WI38 (cell line): ENCODE results near the gene ZNF611.
"Not testable (repeated sequence)": the region's sequence is repeated elsewhere in the genome, so short reads cannot be mapped to it uniquely, and the experiment has no call there.

Experiments used
- H3K4me3 ChIP-seq: 2 replicates; pipeline ENCODE4 v1.5.1; 2011; ENCODE audit warnings: low read depth, mild to moderate bottlenecking, control low read depth, low read length
- TF ChIP-seq, protein P1 (sequence below): IDR thresholded peaks from 2 replicates; pipeline ENCODE4 v1.5.1; 2012; ENCODE audit warnings: low read depth, mild to moderate bottlenecking, control low read depth, low read length

The ZNF611 gene

GRCh38 chr19:52741951-52742485 lies 7.2 kb upstream of the ZNF611 start:
- TF ChIP-seq, protein P1, sequence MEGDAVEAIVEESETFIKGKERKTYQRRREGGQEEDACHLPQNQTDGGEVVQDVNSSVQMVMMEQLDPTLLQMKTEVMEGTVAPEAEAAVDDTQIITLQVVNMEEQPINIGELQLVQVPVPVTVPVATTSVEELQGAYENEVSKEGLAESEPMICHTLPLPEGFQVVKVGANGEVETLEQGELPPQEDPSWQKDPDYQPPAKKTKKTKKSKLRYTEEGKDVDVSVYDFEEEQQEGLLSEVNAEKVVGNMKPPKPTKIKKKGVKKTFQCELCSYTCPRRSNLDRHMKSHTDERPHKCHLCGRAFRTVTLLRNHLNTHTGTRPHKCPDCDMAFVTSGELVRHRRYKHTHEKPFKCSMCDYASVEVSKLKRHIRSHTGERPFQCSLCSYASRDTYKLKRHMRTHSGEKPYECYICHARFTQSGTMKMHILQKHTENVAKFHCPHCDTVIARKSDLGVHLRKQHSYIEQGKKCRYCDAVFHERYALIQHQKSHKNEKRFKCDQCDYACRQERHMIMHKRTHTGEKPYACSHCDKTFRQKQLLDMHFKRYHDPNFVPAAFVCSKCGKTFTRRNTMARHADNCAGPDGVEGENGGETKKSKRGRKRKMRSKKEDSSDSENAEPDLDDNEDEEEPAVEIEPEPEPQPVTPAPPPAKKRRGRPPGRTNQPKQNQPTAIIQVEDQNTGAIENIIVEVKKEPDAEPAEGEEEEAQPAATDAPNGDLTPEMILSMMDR: no peak
- no peak overlapping the region for H3K4me3 ChIP-seq

DNA sequence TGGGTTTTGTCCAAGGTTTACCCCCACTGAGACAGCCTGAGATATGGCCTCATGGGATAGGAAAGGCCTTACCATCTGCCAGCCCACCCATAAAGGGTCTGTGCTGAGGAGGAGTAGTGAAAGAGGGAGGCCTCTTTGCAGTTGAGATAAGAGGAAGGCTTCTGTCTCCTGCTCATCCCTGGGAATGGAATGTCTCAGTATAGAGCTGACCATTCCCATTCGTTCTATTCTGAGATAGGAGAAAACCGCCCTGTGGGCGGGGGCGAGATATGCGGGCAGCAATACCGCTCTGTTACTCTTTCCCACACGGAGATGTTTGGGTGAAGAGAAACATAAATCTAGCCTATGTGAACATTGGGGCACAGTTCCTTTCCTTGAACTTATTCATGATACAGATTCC lies 6.5 kb upstream of the ZNF611 start:
- H3K4me3 ChIP-seq: not testable (repeated sequence)

- no peak overlapping the region for H3K4me3 ChIP-seq
- TF ChIP-seq, protein P1: no peak
These were observed 4.7 kb upstream of the ZNF611 start for GRCh38 chr19:52739576-52739975.

DNA sequence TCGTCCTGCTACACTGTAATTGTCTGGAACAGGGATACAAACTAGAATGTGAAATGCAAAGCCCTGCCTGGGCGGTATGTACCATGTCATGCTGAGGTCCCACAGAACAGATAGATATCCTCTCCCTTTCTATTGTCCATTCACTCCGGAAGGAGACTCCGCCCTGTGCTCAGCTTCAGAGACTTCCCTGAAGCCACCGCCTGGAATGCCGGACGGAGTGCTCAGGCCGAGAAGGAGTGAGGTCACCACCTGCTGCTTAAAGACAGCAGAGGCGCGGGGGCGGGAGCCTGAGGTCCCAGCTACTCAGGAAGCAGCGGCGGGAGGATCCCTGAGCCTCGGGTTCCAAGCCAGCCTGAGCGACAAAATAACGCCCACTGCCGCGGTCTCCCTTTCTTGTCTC lies 890 bp upstream of the ZNF611 start:
- no peak overlapping the region for H3K4me3 ChIP-seq
- TF ChIP-seq, protein P1: no peak

DNA sequence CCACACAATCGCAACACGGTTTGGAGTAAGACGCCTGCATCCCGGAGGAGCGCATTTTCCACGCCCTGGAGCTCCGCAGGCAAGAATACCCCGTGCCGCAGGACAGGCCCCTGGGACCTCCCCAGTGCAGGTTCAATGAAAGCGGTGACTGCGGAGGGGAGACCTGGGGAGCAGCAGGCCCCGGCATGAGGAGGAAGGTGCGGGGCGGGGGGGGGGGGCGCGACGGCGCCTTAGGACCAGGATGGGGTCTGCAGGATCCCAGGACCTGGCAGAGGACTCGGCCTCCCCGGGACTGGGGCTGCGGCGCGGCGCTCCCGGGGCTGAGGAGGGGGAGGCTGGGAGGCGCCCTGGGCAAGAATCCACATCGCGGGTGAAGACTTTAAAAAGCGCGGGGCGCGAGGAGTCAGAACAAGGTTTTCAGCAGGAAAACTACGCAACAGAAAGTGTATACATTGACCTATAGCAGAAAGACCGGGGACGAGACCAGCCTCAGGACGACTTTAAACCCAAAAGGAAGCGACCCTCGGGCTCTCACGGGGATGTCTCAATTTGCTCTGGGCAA lies 432 bp downstream of the ZNF611 start:
- TF ChIP-seq, protein P1: no peak
- peak overlapping the region; percentile 89 for H3K4me3 ChIP-seq

- H3K4me3 ChIP-seq: not testable (repeated sequence)
These were observed 8.8 kb downstream of the ZNF611 start for GRCh38 chr19:52726051-52726450.

DNA sequence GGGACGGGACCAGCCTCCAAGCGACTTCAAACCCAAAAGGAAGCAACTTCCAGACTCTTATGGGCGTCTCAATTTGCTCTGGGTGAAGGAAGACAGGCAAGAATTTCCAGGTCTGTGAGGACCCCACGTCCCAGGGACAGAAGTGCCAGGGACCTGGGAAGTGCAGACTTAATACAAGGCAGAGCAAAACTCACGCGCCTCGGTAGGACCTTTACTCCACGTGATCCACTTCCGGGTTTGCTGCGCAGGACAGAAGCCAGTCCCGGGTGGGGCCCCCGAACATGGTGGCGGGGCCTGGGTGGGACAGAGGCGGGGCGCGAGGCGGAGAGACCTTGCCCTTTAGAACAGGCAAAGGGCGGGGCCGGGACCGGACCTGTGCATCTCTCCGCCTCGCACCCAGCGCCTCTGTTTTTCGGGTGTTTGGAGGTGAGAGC lies 9.3 kb downstream of the ZNF611 start:
- TF ChIP-seq, protein P1: no peak
- H3K4me3 ChIP-seq: no peak overlapping the region

DNA sequence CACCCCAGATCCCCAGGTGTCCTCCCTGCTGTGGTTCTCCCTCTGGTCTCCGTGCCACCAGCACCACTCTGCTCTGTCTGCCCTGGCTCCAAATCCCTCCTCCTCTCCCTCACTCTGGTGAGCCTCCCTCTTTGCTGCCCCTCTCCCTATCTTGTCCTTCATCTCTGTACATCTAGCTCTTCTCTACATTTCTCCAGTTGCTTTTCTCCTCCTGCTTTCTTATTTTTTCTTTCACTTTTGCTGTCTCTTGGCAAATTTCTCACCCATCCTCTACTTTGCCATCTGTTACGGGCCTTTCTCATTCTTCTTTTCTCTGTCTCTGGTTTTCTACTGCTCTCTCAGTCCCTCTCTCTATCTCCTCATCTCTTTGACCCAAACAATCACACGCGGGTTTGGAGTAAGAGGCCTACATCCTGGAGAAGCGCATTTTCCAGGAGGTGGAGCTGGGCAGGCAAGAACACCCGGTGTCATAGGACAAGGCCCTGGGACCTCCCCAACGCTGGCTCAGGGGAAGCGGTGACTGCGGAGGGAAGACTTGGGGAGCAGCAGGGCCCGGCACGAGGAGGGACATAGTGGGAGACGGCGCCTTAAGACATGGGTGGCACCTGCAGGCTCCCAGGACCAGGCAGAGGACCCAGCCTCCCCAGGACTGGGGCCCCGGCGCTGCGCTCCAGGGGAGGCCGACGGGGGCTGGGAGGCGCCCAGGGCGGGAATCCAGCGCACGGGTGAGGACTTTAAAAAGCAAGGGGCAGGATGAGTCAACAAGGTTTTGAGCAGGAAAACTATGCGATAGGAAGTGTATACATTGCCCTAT lies 9.9 kb downstream of the ZNF611 start:
- TF ChIP-seq, protein P1: no peak
- H3K4me3 ChIP-seq: no peak overlapping the region

GRCh38 chr19:52723907-52724598 lies 10.8 kb downstream of the ZNF611 start:
- not testable (repeated sequence) for H3K4me3 ChIP-seq
